Fibroblast of lung (primary cell): ENCODE results near the gene ABHD15. TPM values are rescaled to one million over a fixed set of nuclear protein-coding genes. Genes with fewer than 3 reads are reported as not detected.

Experiments
- DNase-seq, 2 donors: peaks; one replicate each; pipeline versions ENCODE4 v3.0.0 to v3.0.0-alpha.2; 2010; ENCODE audit warnings: low read depth in 2 of 2
- H2AFZ ChIP-seq: 2 replicates; pipeline ENCODE4 v1.5.1; 2012; ENCODE audit warnings: low read length, control low read depth, inconsistent platforms
- H3K27ac ChIP-seq: 2 replicates; pipeline ENCODE4 v1.5.1; 2011; ENCODE audit warnings: low read length, control low read depth; ENCODE audit not compliant: insufficient read depth
- H3K27me3 ChIP-seq: 2 replicates; pipeline ENCODE4 v1.5.1; 2011; ENCODE audit warnings: mild to moderate bottlenecking, low read length; ENCODE audit not compliant: control insufficient read depth, insufficient read depth
- H3K36me3 ChIP-seq: 2 replicates; pipeline ENCODE4 v1.5.1; 2011; ENCODE audit warnings: low read length; ENCODE audit not compliant: control insufficient read depth, insufficient read depth
- H3K4me1 ChIP-seq: 2 replicates; pipeline ENCODE4 v1.5.1; 2011; ENCODE audit warnings: low read length; ENCODE audit not compliant: control insufficient read depth, insufficient read depth; ENCODE audit errors: extremely low read depth
- H3K4me2 ChIP-seq: 2 replicates; pipeline ENCODE4 v1.5.1; 2011; ENCODE audit warnings: low read length, control low read depth; ENCODE audit not compliant: insufficient read depth; ENCODE audit errors: extremely low read depth
- H3K4me3 ChIP-seq, 4 experiments: fragments of 200-600 bp in 1 of 4; sonication (generic) in 1 of 4; replicated peaks in 1 of 4; 2 replicates each; pipeline ENCODE4 v1.5.1; 2011 to 2016; ENCODE audit warnings: low read length in 4 of 4, low read depth in 3 of 4, mild to moderate bottlenecking in 3 of 4, control low read depth in 2 of 4, inconsistent platforms in 1 of 4, mixed read lengths in 1 of 4; ENCODE audit not compliant: insufficient read depth in 1 of 4; ENCODE audit errors: control extremely low read depth in 1 of 4
- H3K79me2 ChIP-seq: 2 replicates; pipeline ENCODE4 v1.5.1; 2012; ENCODE audit warnings: mild to moderate bottlenecking, low read length, inconsistent platforms; ENCODE audit not compliant: control insufficient read depth, insufficient read depth
- H3K9ac ChIP-seq: 2 replicates; pipeline ENCODE4 v1.5.1; 2011; ENCODE audit warnings: mild to moderate bottlenecking, low read length, control low read depth; ENCODE audit not compliant: insufficient read depth
- H3K9me3 ChIP-seq: 2 replicates; pipeline ENCODE4 v1.5.1; 2012; ENCODE audit warnings: low read depth, low read length; ENCODE audit not compliant: control insufficient read depth, insufficient read depth
- H4K20me1 ChIP-seq: 2 replicates; pipeline ENCODE4 v1.5.1; 2011; ENCODE audit warnings: low read length; ENCODE audit not compliant: control insufficient read depth, insufficient read depth; ENCODE audit errors: extremely low read depth
- CTCF ChIP-seq, 2 donors: IDR thresholded peaks in 1 of 2; conservative IDR thresholded peaks in 1 of 2; 1 replicate in 1 of 2; 2 replicates in 1 of 2; pipeline ENCODE4 v1.5.1; 2011 to 2012; ENCODE audit warnings: low read length in 2 of 2, control low read depth in 1 of 2, inconsistent platforms in 1 of 2, low read depth in 1 of 2, mild to moderate bottlenecking in 1 of 2
- EZH2 ChIP-seq: IDR thresholded peaks from 2 replicates; pipeline ENCODE4 v1.5.1; 2012; ENCODE audit warnings: low read length, control low read depth, mild to moderate bottlenecking; ENCODE audit errors: missing control alignments
- polyA plus RNA-seq, 2 donors: library from polyadenylated mRNA; depleted of rRNA in 1 of 2; stranded (reverse) in 1 of 2; unstranded in 1 of 2; fragments of >200 nt; gene quantifications; 2 replicates each; pipeline ENCODE4 v1.2.1, GENCODE V29; 2011 to 2012; ENCODE audit warnings: missing spikeins in 1 of 2
- total RNA-seq: library from RNA; depleted of rRNA; stranded (reverse); fragments of >200 nt; gene quantifications from 2 replicates; pipeline ENCODE4 v1.2.1, GENCODE V29; 2014

ABHD15 gene
- total and polyA plus RNA-seq, 2 donors (not counting 1 experiment from before 2014, with no cell fraction given) = 4.1 to 11.9 TPM

- no peaks in the 10 kb centered on the region for H3K4me1 ChIP-seq
- no peak overlapping the region for H3K4me3 ChIP-seq
- no peaks in the 10 kb centered on the region for H3K9me3 ChIP-seq
- H2AFZ ChIP-seq = no peak overlapping the region
- H3K79me2 ChIP-seq = no peaks in the 10 kb centered on the region
- no peak overlapping the region for H3K4me2 ChIP-seq
- TF ChIP-seq CTCF (conservative IDR thresholded peaks at IDR 0.05 in 1 of 2, IDR thresholded peaks at IDR 0.05 in 1 of 2; ENCODE audit: low read depth in 1 of 2, low read length in 2 of 2) = no peak
- no peak for TF ChIP-seq EZH2
- no peak overlapping the region for H3K27ac ChIP-seq
- H3K36me3 ChIP-seq = peaks cover 5% of the 10 kb centered on the region
- H4K20me1 ChIP-seq = no peaks in the 10 kb centered on the region
- no peaks in the 10 kb centered on the region for H3K27me3 ChIP-seq
- DNase-seq = no peak
- H3K9ac ChIP-seq = no peak overlapping the region
These were observed 48.5 kb downstream of the ABHD15 start for GRCh38 chr17:29518359-29518758.

GRCh38 chr17:29514792-29515191 is 52.0 kb downstream of the ABHD15 start:
- Histone ChIP-seq H3K9me3 (no peaks in the 10 kb centered on the region), H3K4me2 (no peak overlapping the region), H3K4me1 (no peaks in the 10 kb centered on the region), H4K20me1 (no peaks in the 10 kb centered on the region), H3K79me2 (no peaks in the 10 kb centered on the region), H2AFZ (no peak overlapping the region), H3K27ac (no peak overlapping the region), H3K9ac (no peak overlapping the region), H3K36me3 (peaks cover 5% of the 10 kb centered on the region), H3K4me3 (no peak overlapping the region), H3K27me3 (no peaks in the 10 kb centered on the region)
- peak; percentile 21 to 24 for DNase-seq
- TF ChIP-seq CTCF (conservative IDR thresholded peaks at IDR 0.05 in 1 of 2, IDR thresholded peaks at IDR 0.05 in 1 of 2; ENCODE audit: low read depth in 1 of 2, low read length in 2 of 2) (no peak), EZH2 (no peak)

- no peak for DNase-seq
- H3K4me2 ChIP-seq = no peak overlapping the region
- H3K4me1 ChIP-seq = no peaks in the 10 kb centered on the region
- TF ChIP-seq CTCF (conservative IDR thresholded peaks at IDR 0.05 in 1 of 2, IDR thresholded peaks at IDR 0.05 in 1 of 2; ENCODE audit: low read depth in 1 of 2, low read length in 2 of 2) (no peak), EZH2 (no peak)
- H3K27ac ChIP-seq = no peak overlapping the region
- H3K79me2 ChIP-seq = no peaks in the 10 kb centered on the region
- no peaks in the 10 kb centered on the region for H3K27me3 ChIP-seq
- H2AFZ ChIP-seq = no peak overlapping the region
- H3K36me3 ChIP-seq = no peaks in the 10 kb centered on the region
- H3K4me3 ChIP-seq = no peak overlapping the region
- no peak overlapping the region for H3K9ac ChIP-seq
- H4K20me1 ChIP-seq = no peaks in the 10 kb centered on the region
- no peaks in the 10 kb centered on the region for H3K9me3 ChIP-seq
These were observed 55.9 kb downstream of the ABHD15 start for GRCh38 chr17:29510953-29511352.

Other genes starting within 250 kb of the ABHD15 start
- 50.6 and 62.8 TPM in 2 replicates for gene TAOK1, start 176.7 kb downstream of the ABHD15 start, total RNA-seq
- 29.4 and 35.1 TPM in 2 replicates for gene TAOK1, start 176.7 kb downstream of the ABHD15 start, polyA plus RNA-seq
- gene TP53I13, start 1.7 kb upstream of the ABHD15 start, total RNA-seq = 49.1 and 51.5 TPM in 2 replicates
- 11.1 and 14.8 TPM in 2 replicates for gene TP53I13, start 1.7 kb upstream of the ABHD15 start, polyA plus RNA-seq
- 20.1 and 22.9 TPM in 2 replicates for gene GIT1, start 22.6 kb upstream of the ABHD15 start, total RNA-seq
- gene GIT1, start 22.6 kb upstream of the ABHD15 start, polyA plus RNA-seq = 12.4 and 20.1 TPM in 2 replicates
- 6.3 and 7.2 TPM in 2 replicates for gene ANKRD13B, start 26.1 kb upstream of the ABHD15 start, total RNA-seq
- 1.4 and 3.4 TPM in 2 replicates for gene ANKRD13B, start 26.1 kb upstream of the ABHD15 start, polyA plus RNA-seq
- 9.8 and 19.3 TPM in 2 replicates for gene CORO6, start 55.9 kb upstream of the ABHD15 start, total RNA-seq
- 7.0 and 8.0 TPM in 2 replicates for gene CORO6, start 55.9 kb upstream of the ABHD15 start, polyA plus RNA-seq